GM18870 (cell line): ENCODE measurements around the gene HCFC1.

ENCODE experiments used
- ATAC-seq: cut with Tn5 transposase; IDR thresholded peaks from one replicate; pipeline ENCODE4 v1.9.1; 2021; ENCODE audit warnings: moderate library complexity; ENCODE audit not compliant: unreplicated experiment

HCFC1 gene

GRCh38 chrX:153960077-153960476, 11.5 kb downstream of the HCFC1 start:
- ATAC-seq = no peak

GRCh38 chrX:153959649-153960048, 12.0 kb downstream of the HCFC1 start:
- ATAC-seq = no peak

- ATAC-seq = no peak
Measured at GRCh38 chrX:153958605-153959004, 13.0 kb downstream of the HCFC1 start.

GRCh38 chrX:153957224-153957623, 14.4 kb downstream of the HCFC1 start:
- ATAC-seq = no peak

- no peak for ATAC-seq
Measured at GRCh38 chrX:153956044-153956907, 15.3 kb downstream of the HCFC1 start.

- ATAC-seq = no peak
Measured at GRCh38 chrX:153955228-153955732, 16.3 kb downstream of the HCFC1 start.

- no peak for ATAC-seq
Measured at GRCh38 chrX:153954558-153955227, 16.9 kb downstream of the HCFC1 start.

- no peak for ATAC-seq
Measured at GRCh38 chrX:153953892-153954557, 17.6 kb downstream of the HCFC1 start.

- no peak for ATAC-seq
Measured at GRCh38 chrX:153953342-153953830, 18.2 kb downstream of the HCFC1 start.

GRCh38 chrX:153952373-153953026, 19.1 kb downstream of the HCFC1 start:
- no peak for ATAC-seq

GRCh38 chrX:153951683-153952372, 19.8 kb downstream of the HCFC1 start:
- ATAC-seq = no peak

- ATAC-seq = no peak
Measured at GRCh38 chrX:153950127-153950526, 21.5 kb downstream of the HCFC1 start.

GRCh38 chrX:153948847-153949805, 22.5 kb downstream of the HCFC1 start:
- ATAC-seq = no peak

- no peak for ATAC-seq
Measured at GRCh38 chrX:153948002-153948466, 23.6 kb downstream of the HCFC1 start.

- peak; percentile 63 for ATAC-seq
Measured at GRCh38 chrX:153947009-153947769, 24.4 kb downstream of the HCFC1 start.

GRCh38 chrX:153945956-153946943, 25.4 kb downstream of the HCFC1 start:
- ATAC-seq = no peak

- ATAC-seq = no peak
Measured at GRCh38 chrX:153944800-153945150, 26.8 kb downstream of the HCFC1 start.
